Measurements from ENCODE around the gene ARHGAP6.

DNA sequence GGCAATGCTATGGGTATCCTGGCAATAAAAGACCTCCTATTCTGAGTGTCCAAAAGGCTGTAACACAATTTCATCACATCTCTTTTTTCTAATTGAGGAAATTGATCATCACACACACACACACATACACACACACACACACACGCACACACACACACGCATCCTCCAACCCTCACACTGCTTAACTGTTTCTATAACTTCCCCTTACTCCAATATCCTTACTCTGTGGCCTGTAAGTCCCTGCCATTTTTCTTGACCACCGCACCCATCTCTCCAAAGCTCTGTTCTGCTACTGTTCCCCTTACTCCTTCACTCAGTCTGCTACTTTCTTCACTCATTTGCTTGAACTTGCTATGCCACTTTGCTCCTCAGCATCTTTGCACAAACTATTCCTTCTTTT lies 256.9 kb downstream of the ARHGAP6 start:
- TF ChIP-seq EP300 (IDR thresholded peaks at IDR 0.05; ENCODE audit: borderline replicate concordance) (no peak), TCF12 (IDR thresholded peaks at IDR 0.05; ENCODE audit: low read depth) (no peak), NFIC (IDR thresholded peaks at IDR 0.05) (no peak), YY1 (IDR thresholded peaks at IDR 0.05; ENCODE audit: low read depth) (no peak), FOXM1 (IDR thresholded peaks at IDR 0.05; ENCODE audit: borderline replicate concordance, low read depth) (no peak), RAD21 (IDR thresholded peaks at IDR 0.05; ENCODE audit: low read depth) (no peak), CREB1 (IDR thresholded peaks at IDR 0.05; ENCODE audit: low read depth) (no peak), TAF1 (IDR thresholded peaks at IDR 0.05; ENCODE audit: low read depth) (no peak), ZBTB7A (IDR thresholded peaks at IDR 0.05; ENCODE audit: low read depth) (no peak), USF1 (IDR thresholded peaks at IDR 0.05) (no peak), CEBPB (IDR thresholded peaks at IDR 0.05) (no peak), TEAD4 (IDR thresholded peaks at IDR 0.05) (no peak)
- TF ChIP-seq, protein P1, sequence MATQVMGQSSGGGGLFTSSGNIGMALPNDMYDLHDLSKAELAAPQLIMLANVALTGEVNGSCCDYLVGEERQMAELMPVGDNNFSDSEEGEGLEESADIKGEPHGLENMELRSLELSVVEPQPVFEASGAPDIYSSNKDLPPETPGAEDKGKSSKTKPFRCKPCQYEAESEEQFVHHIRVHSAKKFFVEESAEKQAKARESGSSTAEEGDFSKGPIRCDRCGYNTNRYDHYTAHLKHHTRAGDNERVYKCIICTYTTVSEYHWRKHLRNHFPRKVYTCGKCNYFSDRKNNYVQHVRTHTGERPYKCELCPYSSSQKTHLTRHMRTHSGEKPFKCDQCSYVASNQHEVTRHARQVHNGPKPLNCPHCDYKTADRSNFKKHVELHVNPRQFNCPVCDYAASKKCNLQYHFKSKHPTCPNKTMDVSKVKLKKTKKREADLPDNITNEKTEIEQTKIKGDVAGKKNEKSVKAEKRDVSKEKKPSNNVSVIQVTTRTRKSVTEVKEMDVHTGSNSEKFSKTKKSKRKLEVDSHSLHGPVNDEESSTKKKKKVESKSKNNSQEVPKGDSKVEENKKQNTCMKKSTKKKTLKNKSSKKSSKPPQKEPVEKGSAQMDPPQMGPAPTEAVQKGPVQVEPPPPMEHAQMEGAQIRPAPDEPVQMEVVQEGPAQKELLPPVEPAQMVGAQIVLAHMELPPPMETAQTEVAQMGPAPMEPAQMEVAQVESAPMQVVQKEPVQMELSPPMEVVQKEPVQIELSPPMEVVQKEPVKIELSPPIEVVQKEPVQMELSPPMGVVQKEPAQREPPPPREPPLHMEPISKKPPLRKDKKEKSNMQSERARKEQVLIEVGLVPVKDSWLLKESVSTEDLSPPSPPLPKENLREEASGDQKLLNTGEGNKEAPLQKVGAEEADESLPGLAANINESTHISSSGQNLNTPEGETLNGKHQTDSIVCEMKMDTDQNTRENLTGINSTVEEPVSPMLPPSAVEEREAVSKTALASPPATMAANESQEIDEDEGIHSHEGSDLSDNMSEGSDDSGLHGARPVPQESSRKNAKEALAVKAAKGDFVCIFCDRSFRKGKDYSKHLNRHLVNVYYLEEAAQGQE (IDR thresholded peaks at IDR 0.05; ENCODE audit: low read depth) = no peak
- TF ChIP-seq, protein P2, sequence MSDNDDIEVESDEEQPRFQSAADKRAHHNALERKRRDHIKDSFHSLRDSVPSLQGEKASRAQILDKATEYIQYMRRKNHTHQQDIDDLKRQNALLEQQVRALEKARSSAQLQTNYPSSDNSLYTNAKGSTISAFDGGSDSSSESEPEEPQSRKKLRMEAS (IDR thresholded peaks at IDR 0.05) = no peak
